DOHH2 (cell line): Measurements from ENCODE around the gene ST3GAL5.
A peak's percentile ranks its signal among the peaks of the same experiment; 100 is the strongest.

Source experiments
- H3F3A ChIP-seq: fragments of 200-600 bp; sonication (generic), shearing (Covaris generic); 2 replicates; pipeline ENCODE4 v1.6.0; 2016; ENCODE audit warnings: antibody characterized with exemption, mild to moderate bottlenecking; ENCODE audit not compliant: control insufficient read depth, insufficient read depth
- H3K27ac ChIP-seq: fragments of 200-600 bp; sonication (generic); 2 replicates; pipeline ENCODE4 v1.5.1; 2014; ENCODE audit warnings: low read depth, mild to moderate bottlenecking, low read length, moderate library complexity
- H3K27me3 ChIP-seq: fragments of 200-600 bp; sonication (generic); 2 replicates; pipeline ENCODE4 v1.6.1; 2014; ENCODE audit warnings: mild to moderate bottlenecking, low read length, mixed read lengths; ENCODE audit not compliant: control insufficient read depth
- H3K36me3 ChIP-seq: fragments of 200-600 bp; sonication (generic); 2 replicates; pipeline ENCODE4 v1.6.1; 2014; ENCODE audit warnings: mild to moderate bottlenecking, low read length, moderate library complexity, mixed read lengths; ENCODE audit not compliant: control insufficient read depth
- H3K4me1 ChIP-seq: fragments of 200-600 bp; sonication (generic); 2 replicates; pipeline ENCODE4 v1.6.1; 2014; ENCODE audit warnings: mild to moderate bottlenecking, low read length, mixed read lengths; ENCODE audit not compliant: control insufficient read depth
- H3K4me2 ChIP-seq: fragments of 200-600 bp; sonication (generic); 2 replicates; pipeline ENCODE4 v1.6.0; 2014; ENCODE audit warnings: mild to moderate bottlenecking, low read length, moderate library complexity
- H3K4me3 ChIP-seq: fragments of 200-600 bp; sonication (generic); 2 replicates; pipeline ENCODE4 v1.5.1; 2014; ENCODE audit warnings: mild to moderate bottlenecking, low read length, mixed read lengths
- H3K79me2 ChIP-seq: fragments of 200-600 bp; sonication (generic); 2 replicates; pipeline ENCODE4 v1.6.1; 2014; ENCODE audit warnings: mild to moderate bottlenecking, low read length, mixed read lengths; ENCODE audit not compliant: control insufficient read depth
- H3K9me2 ChIP-seq: fragments of 200-600 bp; sonication (generic); replicated peaks from 2 replicates; pipeline ENCODE4 v1.6.1; 2014; ENCODE audit warnings: mild to moderate bottlenecking, low read length, mixed read lengths; ENCODE audit not compliant: control insufficient read depth
- H3K9me3 ChIP-seq: fragments of 200-600 bp; sonication (generic); 2 replicates; pipeline ENCODE4 v1.6.1; 2014; ENCODE audit warnings: antibody characterized with exemption, low read length, mixed read lengths; ENCODE audit not compliant: control insufficient read depth, insufficient read depth
- H4K20me1 ChIP-seq: fragments of 200-600 bp; sonication (generic); 2 replicates; pipeline ENCODE4 v1.6.0; 2014; ENCODE audit warnings: low read depth, mild to moderate bottlenecking, antibody characterized with exemption, low read length, moderate library complexity; ENCODE audit not compliant: control insufficient read depth, insufficient read depth
- EZH2phosphoT487 ChIP-seq: fragments of 200-600 bp; sonication (generic); IDR thresholded peaks from 2 replicates; pipeline ENCODE4 v1.6.1; 2017; ENCODE audit warnings: borderline replicate concordance, mild to moderate bottlenecking, antibody characterized with exemption, low read length, moderate library complexity, mixed read lengths
- TF ChIP-seq, protein P1 (sequence below): fragments of 200-600 bp; sonication (generic); IDR thresholded peaks from one replicate; pipeline ENCODE4 v1.5.1; 2014; ENCODE audit warnings: antibody characterized with exemption, mild to moderate bottlenecking, low read depth, low read length; ENCODE audit not compliant: poor library complexity, severe bottlenecking

The ST3GAL5 gene

DNA sequence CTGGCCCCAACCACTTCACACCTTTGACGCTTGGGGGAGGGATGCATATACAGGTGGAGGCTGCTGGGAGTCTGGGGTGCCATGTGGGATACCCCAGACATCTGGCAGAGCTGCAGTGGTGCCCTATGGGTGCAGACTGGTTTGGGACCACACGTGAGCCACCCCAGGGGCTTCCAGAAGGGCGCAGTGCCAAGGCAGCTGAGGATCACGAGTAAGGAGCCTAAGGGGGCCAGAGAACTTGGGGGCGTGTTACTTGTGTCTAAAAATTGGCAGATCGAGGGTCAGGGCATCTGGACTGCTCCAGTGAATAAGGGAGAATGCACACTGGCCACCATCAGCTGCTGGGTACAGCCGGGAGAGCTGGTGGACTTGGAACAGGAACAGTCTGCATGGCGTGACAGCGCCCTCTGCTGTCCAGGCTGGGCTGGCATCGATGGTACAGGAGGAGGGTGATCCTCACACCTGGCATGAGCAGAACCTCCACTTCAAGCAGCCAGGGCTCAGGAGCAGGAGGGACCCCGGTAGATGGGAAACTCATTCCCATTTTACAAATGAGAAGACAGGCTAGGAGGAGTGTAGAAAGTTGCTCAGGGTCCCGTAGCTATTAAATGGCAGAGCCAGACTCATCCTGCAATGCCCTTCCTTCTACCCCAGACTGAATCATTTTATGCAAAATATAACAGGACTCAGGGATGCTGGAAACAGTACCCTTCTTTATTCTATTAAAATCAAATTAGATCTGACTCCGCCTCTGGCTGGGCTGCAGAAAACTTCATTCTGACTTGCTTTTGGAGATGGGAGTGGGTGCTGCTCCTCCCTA lies 74.6 kb downstream of the ST3GAL5 start:
- H3K9me2 ChIP-seq, result no peaks in the 10 kb centered on the region
- H3K4me2 ChIP-seq, result no peak overlapping the region
- H4K20me1 ChIP-seq, result no peaks in the 10 kb centered on the region
- 0 out of 2 replicates have a peak, but pooled peaks cover 2% of the 10 kb centered on the region for H3K27me3 ChIP-seq
- H3K36me3 ChIP-seq, result no peaks in the 10 kb centered on the region
- no peaks in the 10 kb centered on the region for H3K9me3 ChIP-seq
- 0 out of 2 replicates have a peak, but pooled peaks cover 3% of the 10 kb centered on the region for H3K4me1 ChIP-seq
- no peaks in the 10 kb centered on the region for H3K79me2 ChIP-seq
- no peak overlapping the region for H3K27ac ChIP-seq
- H3F3A ChIP-seq, result no peaks in the 10 kb centered on the region
- H3K4me3 ChIP-seq, result no peak overlapping the region
- TF ChIP-seq, protein P1, sequence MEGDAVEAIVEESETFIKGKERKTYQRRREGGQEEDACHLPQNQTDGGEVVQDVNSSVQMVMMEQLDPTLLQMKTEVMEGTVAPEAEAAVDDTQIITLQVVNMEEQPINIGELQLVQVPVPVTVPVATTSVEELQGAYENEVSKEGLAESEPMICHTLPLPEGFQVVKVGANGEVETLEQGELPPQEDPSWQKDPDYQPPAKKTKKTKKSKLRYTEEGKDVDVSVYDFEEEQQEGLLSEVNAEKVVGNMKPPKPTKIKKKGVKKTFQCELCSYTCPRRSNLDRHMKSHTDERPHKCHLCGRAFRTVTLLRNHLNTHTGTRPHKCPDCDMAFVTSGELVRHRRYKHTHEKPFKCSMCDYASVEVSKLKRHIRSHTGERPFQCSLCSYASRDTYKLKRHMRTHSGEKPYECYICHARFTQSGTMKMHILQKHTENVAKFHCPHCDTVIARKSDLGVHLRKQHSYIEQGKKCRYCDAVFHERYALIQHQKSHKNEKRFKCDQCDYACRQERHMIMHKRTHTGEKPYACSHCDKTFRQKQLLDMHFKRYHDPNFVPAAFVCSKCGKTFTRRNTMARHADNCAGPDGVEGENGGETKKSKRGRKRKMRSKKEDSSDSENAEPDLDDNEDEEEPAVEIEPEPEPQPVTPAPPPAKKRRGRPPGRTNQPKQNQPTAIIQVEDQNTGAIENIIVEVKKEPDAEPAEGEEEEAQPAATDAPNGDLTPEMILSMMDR, result peak; percentile 97
- TF ChIP-seq EZH2phosphoT487, result no peak

DNA sequence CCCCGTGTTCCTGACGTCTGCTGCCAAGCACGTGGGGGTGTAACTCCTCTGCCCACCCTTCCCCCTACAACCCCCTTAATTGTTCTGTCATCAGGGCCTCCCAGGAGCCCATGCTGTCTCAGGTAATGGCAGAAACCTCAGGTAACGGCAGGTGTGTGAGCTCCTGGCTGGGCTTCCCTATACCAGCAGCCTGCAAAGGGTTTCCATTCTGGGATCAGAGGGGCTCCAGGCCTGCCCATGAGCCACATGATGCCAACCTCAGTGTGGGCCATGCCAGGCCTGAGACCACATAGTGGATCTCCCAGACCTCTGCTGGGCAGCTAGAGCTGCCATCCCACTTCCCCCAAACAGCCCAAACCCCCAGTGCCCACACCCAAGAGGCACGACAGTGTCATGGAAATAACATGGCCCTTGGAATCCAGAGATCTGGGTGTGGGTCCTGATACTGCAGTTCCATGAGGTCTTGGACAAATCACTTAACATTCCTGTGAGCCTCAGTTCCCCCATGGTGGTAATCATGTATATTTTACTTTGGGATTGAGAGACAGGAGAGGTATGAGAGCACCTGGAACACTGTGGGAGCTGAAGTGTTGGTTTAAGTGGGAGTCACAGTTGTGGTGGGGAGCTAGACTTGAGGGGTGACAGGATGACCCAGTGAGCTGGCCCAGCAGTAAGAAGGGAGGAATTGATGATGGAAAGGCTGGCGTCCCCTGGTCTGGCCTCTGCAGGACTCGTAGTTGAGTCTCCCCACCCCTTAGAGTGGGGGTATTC lies 75.4 kb downstream of the ST3GAL5 start:
- Histone ChIP-seq H3K9me2 (no peaks in the 10 kb centered on the region), H3K27ac (no peak overlapping the region), H3K4me2 (no peak overlapping the region), H3K79me2 (no peaks in the 10 kb centered on the region), H3K4me3 (no peak overlapping the region), H4K20me1 (no peaks in the 10 kb centered on the region), H3K4me1 (0 out of 2 replicates have a peak, but pooled peaks cover 3% of the 10 kb centered on the region), H3K27me3 (0 out of 2 replicates have a peak, but pooled peaks cover 2% of the 10 kb centered on the region), H3F3A (no peaks in the 10 kb centered on the region), H3K36me3 (no peaks in the 10 kb centered on the region), H3K9me3 (no peaks in the 10 kb centered on the region)
- TF ChIP-seq, protein P1, result no peak
- no peak for TF ChIP-seq EZH2phosphoT487

DNA sequence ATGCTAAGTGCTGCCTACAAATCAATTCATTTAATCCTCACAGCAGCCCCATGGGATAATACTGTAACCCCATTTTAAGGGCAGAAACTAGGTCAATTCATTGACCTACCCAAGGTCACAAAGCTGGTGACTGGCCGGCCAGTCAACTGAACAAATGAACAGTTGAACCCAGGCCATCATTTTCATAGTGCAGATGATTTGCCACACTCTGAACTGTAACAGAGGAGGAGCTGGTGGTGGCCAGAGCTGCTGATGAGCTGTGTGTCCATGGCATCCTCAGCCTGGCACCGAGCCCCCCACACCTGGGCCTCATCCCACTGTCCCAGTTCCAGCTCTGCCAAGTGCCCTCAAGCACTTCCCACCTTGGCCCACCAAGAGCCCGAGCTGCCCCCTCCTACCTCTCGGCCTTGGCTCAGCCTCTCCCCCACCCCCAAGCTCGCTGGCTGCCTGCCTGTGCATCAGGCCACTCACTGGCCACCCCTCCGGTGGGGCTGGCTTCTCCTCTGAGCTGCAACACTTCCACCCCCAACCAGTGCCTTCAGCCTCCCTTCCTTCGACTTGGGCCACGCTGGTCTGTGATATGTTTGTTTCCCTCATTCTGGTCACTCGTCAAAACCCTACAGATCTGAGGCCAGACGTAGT lies 76.6 kb downstream of the ST3GAL5 start:
- 0 out of 2 replicates have a peak, but pooled peaks cover 2% of the 10 kb centered on the region for H3K27me3 ChIP-seq
- no peaks in the 10 kb centered on the region for H3K9me2 ChIP-seq
- TF ChIP-seq, protein P1, result no peak
- no peak for TF ChIP-seq EZH2phosphoT487
- H3K27ac ChIP-seq, result no peak overlapping the region
- 0 out of 2 replicates have a peak, but pooled peaks cover 3% of the 10 kb centered on the region for H3K4me1 ChIP-seq
- no peaks in the 10 kb centered on the region for H3K79me2 ChIP-seq
- H3K4me2 ChIP-seq, result no peak overlapping the region
- H3K36me3 ChIP-seq, result no peaks in the 10 kb centered on the region
- no peaks in the 10 kb centered on the region for H4K20me1 ChIP-seq
- no peaks in the 10 kb centered on the region for H3K9me3 ChIP-seq
- H3K4me3 ChIP-seq, result no peak overlapping the region
- H3F3A ChIP-seq, result no peaks in the 10 kb centered on the region
